Hematopoietic multipotent progenitor cell treated with erythropoietin and hydrocortisone succinate and interleukin-3 and kit ligand, for 4 days (in vitro differentiated cells): ENCODE measurements around the gene LASP1NB.
"Not testable (repeated sequence)": the region's sequence is repeated elsewhere in the genome, so short reads cannot be mapped to it uniquely, and the experiment has no call there.

ENCODE experiments used
- DNase-seq: peaks from one replicate; pipeline ENCODE4 v3.0.0-alpha.2; 2015

Gene LASP1NB

GRCh38 chr17:38918916-38919315 lies 6.5 kb upstream of the LASP1NB start:
- no peak for DNase-seq

- DNase-seq: no peak
Observed at GRCh38 chr17:38919316-38920078, 5.9 kb upstream of the LASP1NB start.

- no peak for DNase-seq
Observed at GRCh38 chr17:38920374-38921291, 4.8 kb upstream of the LASP1NB start.

- DNase-seq: no peak
Observed at GRCh38 chr17:38921756-38922411, 3.5 kb upstream of the LASP1NB start.

GRCh38 chr17:38922538-38923297 lies 2.7 kb upstream of the LASP1NB start:
- DNase-seq: peak; percentile 53

GRCh38 chr17:38926293-38927070 lies 1.1 kb downstream of the LASP1NB start:
- peak; percentile 96 for DNase-seq

GRCh38 chr17:38930782-38931181 lies 5.4 kb downstream of the LASP1NB start:
- not testable (repeated sequence) for DNase-seq

- DNase-seq: not testable (repeated sequence)
Observed at GRCh38 chr17:38933962-38934361, 8.5 kb downstream of the LASP1NB start.

- DNase-seq: no peak
Observed at GRCh38 chr17:38939987-38940386, 14.6 kb downstream of the LASP1NB start.

- DNase-seq: no peak
Observed at GRCh38 chr17:38940404-38940803, 15.0 kb downstream of the LASP1NB start.

- DNase-seq: no peak
Observed at GRCh38 chr17:38942696-38943334, 17.4 kb downstream of the LASP1NB start.

GRCh38 chr17:38943607-38944006 lies 18.2 kb downstream of the LASP1NB start:
- DNase-seq: no peak

- DNase-seq: no peak
Observed at GRCh38 chr17:38947189-38947588, 21.8 kb downstream of the LASP1NB start.

GRCh38 chr17:38953800-38954199 lies 28.4 kb downstream of the LASP1NB start:
- DNase-seq: not testable (repeated sequence)

GRCh38 chr17:38958326-38958725 lies 32.9 kb downstream of the LASP1NB start:
- no peak for DNase-seq

- no peak for DNase-seq
Observed at GRCh38 chr17:38958756-38959155, 33.3 kb downstream of the LASP1NB start.

GRCh38 chr17:38959508-38959907 lies 34.1 kb downstream of the LASP1NB start:
- DNase-seq: no peak

- no peak for DNase-seq
Observed at GRCh38 chr17:38960402-38960801, 35.0 kb downstream of the LASP1NB start.

- no peak for DNase-seq
Observed at GRCh38 chr17:38961413-38961812, 36.0 kb downstream of the LASP1NB start.

- DNase-seq: peak; percentile 95
Observed at GRCh38 chr17:38967290-38967738, 41.9 kb downstream of the LASP1NB start, which contains the start of gene FBXO47. Gene FBXO47 (minus strand): TSS chr17:38967403. CDS start chr17:38963025, 4,378 bp downstream.

- DNase-seq: no peak
Observed at GRCh38 chr17:38969281-38969680, 43.9 kb downstream of the LASP1NB start.
